K562 (cell line): ENCODE measurements around the gene USP20. TPM values are rescaled to one million over a fixed set of nuclear protein-coding genes. Genes with fewer than 3 reads are reported as not detected.
A peak's percentile ranks its signal among the peaks of the same experiment; 100 is the strongest.

Source experiments
- BCOR ChIP-seq: fragments of 450-650 bp; IDR thresholded peaks from 2 replicates; pipeline ENCODE4 v1.6.1; 2016
- BDP1 ChIP-seq: IDR thresholded peaks from 3 replicates; pipeline ENCODE4 v1.6.1; 2011; ENCODE audit not compliant: insufficient read length, insufficient read depth
- CAMTA2 ChIP-seq: fragments of 250-450 bp; sonication (Bioruptor Pico); conservative IDR thresholded peaks from 2 replicates; pipeline ENCODE4 v1.5.1; 2022
- CEBPB ChIP-seq: fragments of 450-650 bp; IDR thresholded peaks from 2 replicates; pipeline ENCODE4 v1.6.1; 2016; ENCODE audit warnings: missing genetic modification characterization, missing compliant biosample characterization
- CEBPG ChIP-seq, 3 experiments: fragments of 200-800 bp in 1 of 3; sonication (Bioruptor generic) in 1 of 3; sonication (generic) in 1 of 3; formaldehyde crosslinking in 1 of 3; IDR thresholded peaks in 2 of 3; conservative IDR thresholded peaks in 1 of 3; 2 replicates each; pipeline versions ENCODE4 v1.6.1 to v1.8.0; 2016 to 2022; ENCODE audit warnings: missing compliant biosample characterization in 2 of 3, missing genetic modification characterization in 2 of 3, mild to moderate bottlenecking in 1 of 3, missing genetic modification reagents in 1 of 3
- ETV6 ChIP-seq, 3 experiments: fragments of 150-350 bp in 1 of 3; sonication (generic) in 1 of 3; formaldehyde crosslinking in 1 of 3; IDR thresholded peaks; 2 replicates each; pipeline versions ENCODE4 v1.6.1 to v1.8.0; 2014 to 2022; ENCODE audit warnings: borderline replicate concordance in 2 of 3, low read depth in 2 of 3, antibody characterized with exemption in 1 of 3, low read length in 1 of 3, mild to moderate bottlenecking in 1 of 3, missing genetic modification reagents in 1 of 3
- JUNB ChIP-seq: fragments of 450-650 bp; formaldehyde crosslinking; conservative IDR thresholded peaks from 2 replicates; pipeline ENCODE4 v1.4.0; 2020; ENCODE audit warnings: mild to moderate bottlenecking
- NR2C2 ChIP-seq, 2 experiments: fragments of 200-800 bp in 1 of 2; sonication (Bioruptor generic) in 1 of 2; sonication (generic) in 1 of 2; formaldehyde crosslinking in 1 of 2; IDR thresholded peaks; 2 replicates each; pipeline versions ENCODE4 v1.6.1 to v1.8.0; 2016 to 2022; ENCODE audit warnings: mild to moderate bottlenecking in 1 of 2, missing compliant biosample characterization in 1 of 2, missing genetic modification characterization in 1 of 2, missing genetic modification reagents in 1 of 2
- PCBP2 ChIP-seq: fragments of 200-400 bp; formaldehyde crosslinking; IDR thresholded peaks from 2 replicates; pipeline ENCODE4 v1.6.1; 2018; ENCODE audit warnings: low read length, low read depth, mild to moderate bottlenecking, moderate library complexity; ENCODE audit not compliant: poor library complexity, severe bottlenecking
- POLR2AphosphoS2 ChIP-seq: IDR thresholded peaks from 2 replicates; pipeline ENCODE4 v1.6.1; 2012; ENCODE audit warnings: low read length, improper control_type of control experiment
- SIX5 ChIP-seq, 2 experiments: IDR thresholded peaks; 2 replicates each; pipeline ENCODE4 v1.6.1; 2011; ENCODE audit warnings: low read length in 2 of 2, borderline replicate concordance in 1 of 2, low read depth in 1 of 2, mild to moderate bottlenecking in 1 of 2, moderate library complexity in 1 of 2; ENCODE audit not compliant: insufficient read depth in 1 of 2
- SMAD3 ChIP-seq: fragments of 450-650 bp; formaldehyde crosslinking; conservative IDR thresholded peaks from 2 replicates; pipeline ENCODE4 v1.4.0; 2020; ENCODE audit warnings: mild to moderate bottlenecking
- SP1 ChIP-seq: sonication (generic); formaldehyde crosslinking; IDR thresholded peaks from 2 replicates; pipeline ENCODE4 v1.8.1; 2022; ENCODE audit warnings: mild to moderate bottlenecking, missing genetic modification reagents
- TCF7 ChIP-seq: sonication (generic); IDR thresholded peaks from 2 replicates; pipeline ENCODE4 v1.6.1; 2016; ENCODE audit warnings: antibody characterized with exemption, borderline replicate concordance
- ZNF668 ChIP-seq: fragments of 250-450 bp; sonication (Bioruptor Pico); IDR thresholded peaks from 2 replicates; pipeline ENCODE4 v1.8.0; 2022; ENCODE audit warnings: mild to moderate bottlenecking, inconsistent platforms
- polyA plus RNA-seq, 8 experiments: library from polyadenylated mRNA; depleted of rRNA in 4 of 8; stranded (reverse) in 5 of 8; unstranded in 3 of 8; fragments of >200 nt; fragmentation: Nextera tagmentation in 2 of 8; fragmentation: Illumina TruSeq in 1 of 8; extraction: Ambion mirVana in 2 of 8; extraction: Trizol in 1 of 8; gene quantifications; 2 replicates each; pipeline versions ENCODE4 v1.2.1 to v1.2.3, GENCODE V29; 2011 to 2014; ENCODE audit warnings: inconsistent platforms in 1 of 8, missing spikeins in 1 of 8
- total RNA-seq, 7 experiments: library from RNA; depleted of rRNA in 6 of 7; stranded (reverse); fragments of >200 nt in 6 of 7; fragmentation: Illumina TruSeq in 2 of 7; extraction: Trizol in 2 of 7; gene quantifications; 2 replicates each; pipeline versions ENCODE4 v1.2.1 to v1.2.3, GENCODE V29; 2011 to 2021; ENCODE audit warnings: low replicate concordance in 1 of 7
- TF ChIP-seq, protein P1 (sequence below): sonication (generic); formaldehyde crosslinking; IDR thresholded peaks from 2 replicates; pipeline ENCODE4 v1.8.0; 2023; ENCODE audit warnings: mild to moderate bottlenecking, missing genetic modification reagents
- TF ChIP-seq, protein P2 (sequence below), 2 experiments: fragments of 150-350 bp in 1 of 2; IDR thresholded peaks; 2 replicates each; pipeline ENCODE4 v1.6.1; 2012 to 2016; ENCODE audit warnings: low read depth in 2 of 2, low read length in 2 of 2, mild to moderate bottlenecking in 1 of 2, moderate library complexity in 1 of 2

Gene USP20
- total and polyA plus RNA-seq, 9 of the 15 experiments (the other 6 are each of a cell fraction or from before 2014, with no cell fraction given) = 1.9 to 136 (median 49.1) TPM

DNA sequence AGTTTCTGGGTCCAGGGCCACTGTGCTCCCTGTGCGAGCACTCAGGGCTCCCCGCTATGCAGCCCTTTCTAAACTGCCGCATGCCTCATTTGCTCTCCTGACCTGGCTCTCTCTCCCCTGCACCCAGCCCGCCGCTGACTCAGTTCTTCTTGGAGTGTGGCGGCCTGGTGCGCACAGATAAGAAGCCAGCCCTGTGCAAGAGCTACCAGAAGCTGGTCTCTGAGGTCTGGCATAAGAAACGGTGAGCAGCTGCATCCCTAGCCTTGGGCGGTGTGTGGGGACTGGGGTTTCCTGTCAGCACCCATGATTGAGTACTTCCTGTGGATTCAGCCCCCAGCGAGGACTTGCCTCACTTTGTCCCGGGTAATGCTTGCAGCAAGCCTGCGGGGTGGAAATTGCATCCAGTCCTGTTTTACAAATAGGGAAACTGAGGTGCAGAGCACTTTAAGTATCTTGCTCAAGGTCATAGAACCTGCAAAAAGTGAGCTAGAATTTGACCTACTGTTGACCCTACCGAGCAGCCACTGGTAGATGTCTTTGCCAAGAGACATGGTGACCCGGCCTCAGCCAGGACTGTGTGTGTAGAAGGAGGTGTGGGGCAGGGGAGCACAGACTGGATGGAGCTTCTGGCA is 27.9 kb downstream of the USP20 start (continued):
- TF ChIP-seq ETV6 (IDR thresholded peaks at IDR 0.05; ENCODE audit: borderline replicate concordance in 1 of 2, low read depth in 2 of 2, low read length in 1 of 2) (no peak; a peak in 1 of 4 replicates), ETV6 (CRISPR knock-in tag; IDR thresholded peaks at IDR 0.05; ENCODE audit: borderline replicate concordance) (no peak), SP1 (CRISPR knock-in tag) (peak; percentile 94), SIX5 (IDR thresholded peaks at IDR 0.05; ENCODE audit: borderline replicate concordance in 1 of 2, insufficient read depth in 1 of 2, low read depth in 1 of 2, low read length in 2 of 2) (peak in 1 of 2 experiments; percentile 20; a peak in 1 of 4 replicates), SMAD3 (peak; percentile 95; the same call in 1 of the 2 replicates), PCBP2 (no peak), JUNB (peak; percentile 85), POLR2AphosphoS2 (peak; percentile 46; the same call in 1 of the 2 replicates), CAMTA2 (CRISPR knock-in tag) (0 out of 2 replicates have a peak, but pooled peaks have one; percentile 20), CEBPG (CRISPR knock-in tag; IDR thresholded peaks at IDR 0.05) (peak; percentile 86), CEBPG (tag; conservative IDR thresholded peaks at IDR 0.05 in 1 of 2, IDR thresholded peaks at IDR 0.05 in 1 of 2) (peak; percentile 89 to 92), BCOR (peak; percentile 98), NR2C2 (CRISPR knock-in tag; IDR thresholded peaks at IDR 0.05) (peak; percentile 71; the same call in 1 of the 2 replicates), NR2C2 (tag; IDR thresholded peaks at IDR 0.05) (peak; percentile 87), ZNF668 (CRISPR knock-in tag) (peak; percentile 92), TCF7 (no peak), BDP1 (no peak), CEBPB (tag) (peak; percentile 98)
- TF ChIP-seq, protein P1, sequence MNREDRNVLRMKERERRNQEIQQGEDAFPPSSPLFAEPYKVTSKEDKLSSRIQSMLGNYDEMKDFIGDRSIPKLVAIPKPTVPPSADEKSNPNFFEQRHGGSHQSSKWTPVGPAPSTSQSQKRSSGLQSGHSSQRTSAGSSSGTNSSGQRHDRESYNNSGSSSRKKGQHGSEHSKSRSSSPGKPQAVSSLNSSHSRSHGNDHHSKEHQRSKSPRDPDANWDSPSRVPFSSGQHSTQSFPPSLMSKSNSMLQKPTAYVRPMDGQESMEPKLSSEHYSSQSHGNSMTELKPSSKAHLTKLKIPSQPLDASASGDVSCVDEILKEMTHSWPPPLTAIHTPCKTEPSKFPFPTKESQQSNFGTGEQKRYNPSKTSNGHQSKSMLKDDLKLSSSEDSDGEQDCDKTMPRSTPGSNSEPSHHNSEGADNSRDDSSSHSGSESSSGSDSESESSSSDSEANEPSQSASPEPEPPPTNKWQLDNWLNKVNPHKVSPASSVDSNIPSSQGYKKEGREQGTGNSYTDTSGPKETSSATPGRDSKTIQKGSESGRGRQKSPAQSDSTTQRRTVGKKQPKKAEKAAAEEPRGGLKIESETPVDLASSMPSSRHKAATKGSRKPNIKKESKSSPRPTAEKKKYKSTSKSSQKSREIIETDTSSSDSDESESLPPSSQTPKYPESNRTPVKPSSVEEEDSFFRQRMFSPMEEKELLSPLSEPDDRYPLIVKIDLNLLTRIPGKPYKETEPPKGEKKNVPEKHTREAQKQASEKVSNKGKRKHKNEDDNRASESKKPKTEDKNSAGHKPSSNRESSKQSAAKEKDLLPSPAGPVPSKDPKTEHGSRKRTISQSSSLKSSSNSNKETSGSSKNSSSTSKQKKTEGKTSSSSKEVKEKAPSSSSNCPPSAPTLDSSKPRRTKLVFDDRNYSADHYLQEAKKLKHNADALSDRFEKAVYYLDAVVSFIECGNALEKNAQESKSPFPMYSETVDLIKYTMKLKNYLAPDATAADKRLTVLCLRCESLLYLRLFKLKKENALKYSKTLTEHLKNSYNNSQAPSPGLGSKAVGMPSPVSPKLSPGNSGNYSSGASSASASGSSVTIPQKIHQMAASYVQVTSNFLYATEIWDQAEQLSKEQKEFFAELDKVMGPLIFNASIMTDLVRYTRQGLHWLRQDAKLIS = peak; percentile 96
- TF ChIP-seq, protein P2, sequence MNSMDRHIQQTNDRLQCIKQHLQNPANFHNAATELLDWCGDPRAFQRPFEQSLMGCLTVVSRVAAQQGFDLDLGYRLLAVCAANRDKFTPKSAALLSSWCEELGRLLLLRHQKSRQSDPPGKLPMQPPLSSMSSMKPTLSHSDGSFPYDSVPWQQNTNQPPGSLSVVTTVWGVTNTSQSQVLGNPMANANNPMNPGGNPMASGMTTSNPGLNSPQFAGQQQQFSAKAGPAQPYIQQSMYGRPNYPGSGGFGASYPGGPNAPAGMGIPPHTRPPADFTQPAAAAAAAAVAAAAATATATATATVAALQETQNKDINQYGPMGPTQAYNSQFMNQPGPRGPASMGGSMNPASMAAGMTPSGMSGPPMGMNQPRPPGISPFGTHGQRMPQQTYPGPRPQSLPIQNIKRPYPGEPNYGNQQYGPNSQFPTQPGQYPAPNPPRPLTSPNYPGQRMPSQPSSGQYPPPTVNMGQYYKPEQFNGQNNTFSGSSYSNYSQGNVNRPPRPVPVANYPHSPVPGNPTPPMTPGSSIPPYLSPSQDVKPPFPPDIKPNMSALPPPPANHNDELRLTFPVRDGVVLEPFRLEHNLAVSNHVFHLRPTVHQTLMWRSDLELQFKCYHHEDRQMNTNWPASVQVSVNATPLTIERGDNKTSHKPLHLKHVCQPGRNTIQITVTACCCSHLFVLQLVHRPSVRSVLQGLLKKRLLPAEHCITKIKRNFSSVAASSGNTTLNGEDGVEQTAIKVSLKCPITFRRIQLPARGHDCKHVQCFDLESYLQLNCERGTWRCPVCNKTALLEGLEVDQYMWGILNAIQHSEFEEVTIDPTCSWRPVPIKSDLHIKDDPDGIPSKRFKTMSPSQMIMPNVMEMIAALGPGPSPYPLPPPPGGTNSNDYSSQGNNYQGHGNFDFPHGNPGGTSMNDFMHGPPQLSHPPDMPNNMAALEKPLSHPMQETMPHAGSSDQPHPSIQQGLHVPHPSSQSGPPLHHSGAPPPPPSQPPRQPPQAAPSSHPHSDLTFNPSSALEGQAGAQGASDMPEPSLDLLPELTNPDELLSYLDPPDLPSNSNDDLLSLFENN (IDR thresholded peaks at IDR 0.05; ENCODE audit: low read depth in 2 of 2, low read length in 2 of 2) = peak in 1 of 2 experiments; percentile 99; a peak in 2 of 4 replicates
